Measurements from ENCODE around the gene FYTTD1. TPM values are rescaled to one million over a fixed set of nuclear protein-coding genes. Genes with fewer than 3 reads are reported as not detected.

Gene FYTTD1
- total RNA-seq, 1 donor from 2014 or later = 83.3 TPM

DNA sequence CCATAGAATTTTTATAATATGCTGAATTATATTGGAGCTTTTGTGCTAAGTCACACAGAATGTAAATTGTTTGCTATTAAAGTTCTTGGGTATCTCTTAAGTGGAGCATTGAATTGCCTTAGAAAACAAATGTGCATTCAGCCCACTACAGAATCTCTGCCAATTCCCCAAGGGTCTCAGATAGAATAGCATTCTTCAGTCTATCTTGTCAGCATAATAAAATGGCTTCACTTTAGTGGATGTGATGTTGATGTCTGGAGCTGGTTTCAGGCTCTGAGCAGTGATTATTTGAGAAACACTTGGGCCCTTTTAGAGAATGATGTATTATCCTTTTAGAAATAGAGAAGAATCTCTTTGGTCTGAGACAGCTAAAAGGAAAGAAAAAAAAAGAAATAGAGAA lies 86.6 kb downstream of the FYTTD1 start:
- H3K9me3 Mint-ChIP-seq (ENCODE audit: low read depth) = no peaks in the 10 kb centered on the region
- no peak overlapping the region for H3K4me3 Mint-ChIP-seq (ENCODE audit: unreplicated experiment)
- DNase-seq (ENCODE audit: low spot score) = no peak
- TF ChIP-seq, protein P1, sequence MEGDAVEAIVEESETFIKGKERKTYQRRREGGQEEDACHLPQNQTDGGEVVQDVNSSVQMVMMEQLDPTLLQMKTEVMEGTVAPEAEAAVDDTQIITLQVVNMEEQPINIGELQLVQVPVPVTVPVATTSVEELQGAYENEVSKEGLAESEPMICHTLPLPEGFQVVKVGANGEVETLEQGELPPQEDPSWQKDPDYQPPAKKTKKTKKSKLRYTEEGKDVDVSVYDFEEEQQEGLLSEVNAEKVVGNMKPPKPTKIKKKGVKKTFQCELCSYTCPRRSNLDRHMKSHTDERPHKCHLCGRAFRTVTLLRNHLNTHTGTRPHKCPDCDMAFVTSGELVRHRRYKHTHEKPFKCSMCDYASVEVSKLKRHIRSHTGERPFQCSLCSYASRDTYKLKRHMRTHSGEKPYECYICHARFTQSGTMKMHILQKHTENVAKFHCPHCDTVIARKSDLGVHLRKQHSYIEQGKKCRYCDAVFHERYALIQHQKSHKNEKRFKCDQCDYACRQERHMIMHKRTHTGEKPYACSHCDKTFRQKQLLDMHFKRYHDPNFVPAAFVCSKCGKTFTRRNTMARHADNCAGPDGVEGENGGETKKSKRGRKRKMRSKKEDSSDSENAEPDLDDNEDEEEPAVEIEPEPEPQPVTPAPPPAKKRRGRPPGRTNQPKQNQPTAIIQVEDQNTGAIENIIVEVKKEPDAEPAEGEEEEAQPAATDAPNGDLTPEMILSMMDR (IDR thresholded peaks at IDR 0.05) = no peak
- H3K27me3 Mint-ChIP-seq (ENCODE audit: low read depth) = no peaks in the 10 kb centered on the region
- H3K4me1 Mint-ChIP-seq (ENCODE audit: low read depth) = no peaks in the 10 kb centered on the region
- peaks cover 25% of the 10 kb centered on the region for H3K36me3 Mint-ChIP-seq (ENCODE audit: low read depth)
- no peak overlapping the region for H3K27ac Mint-ChIP-seq (ENCODE audit: unreplicated experiment)

Other genes with a start within 250 kb of the FYTTD1 start
- gene BDH1, start 193.9 kb upstream of the FYTTD1 start, total RNA-seq = 5.0 to 8.4 TPM (median 6.5 TPM) in 3 replicates
- 27.2 to 32.3 TPM (median 31.2 TPM) in 3 replicates for gene RUBCN, start 13.0 kb upstream of the FYTTD1 start, total RNA-seq
- gene LRCH3, start 41.4 kb downstream of the FYTTD1 start, total RNA-seq = 41.7 to 59.9 TPM (median 49.8 TPM) in 3 replicates
- 657 to 708 TPM (median 675 TPM) in 3 replicates for gene RPL35A, start 200.3 kb downstream of the FYTTD1 start, total RNA-seq
- gene LMLN, start 210.3 kb downstream of the FYTTD1 start, total RNA-seq = 7.0 to 11.4 TPM (median 7.7 TPM) in 3 replicates

Data from chondrocyte (in vitro differentiated cells).